GM18498 (cell line): ENCODE data around the gene TOP3B.

Experiments
- ATAC-seq: cut with Tn5 transposase; IDR thresholded peaks from one replicate; pipeline ENCODE4 v1.9.1; 2021; ENCODE audit warnings: mild to moderate bottlenecking, moderate library complexity; ENCODE audit not compliant: unreplicated experiment

Gene TOP3B

DNA sequence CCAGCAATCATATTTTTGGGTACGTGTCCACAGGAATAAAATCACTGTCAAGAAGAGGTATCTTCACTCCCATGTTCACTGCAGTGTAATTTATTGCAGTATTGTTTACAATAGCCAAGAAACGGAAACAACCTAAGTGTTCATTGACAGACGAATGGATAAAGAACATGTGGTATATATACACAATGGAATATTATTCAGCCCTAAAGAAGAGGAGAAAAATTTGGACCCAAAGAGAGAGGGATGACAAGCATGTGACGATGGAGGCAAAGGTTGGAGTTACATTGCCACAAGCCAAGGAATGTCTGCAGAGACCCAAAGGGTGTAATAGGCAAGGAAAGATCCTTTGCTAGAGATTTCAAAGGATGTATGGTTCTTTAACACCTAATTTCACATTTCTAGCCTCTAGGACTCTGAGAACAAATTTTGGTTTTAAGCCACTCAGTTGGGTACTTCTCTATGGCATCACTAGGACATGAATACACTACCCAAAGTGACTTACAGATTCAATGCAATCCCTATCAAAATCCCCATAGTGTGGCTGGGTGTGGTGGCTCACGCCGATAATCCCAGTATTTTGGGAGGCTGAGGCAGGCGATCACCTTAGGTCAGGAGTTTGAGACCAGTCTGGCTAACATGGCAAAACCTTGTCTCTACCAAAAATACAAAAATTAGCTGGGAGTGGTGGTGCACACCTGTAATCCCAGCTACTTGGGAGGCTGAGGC lies 31.1 kb upstream of the TOP3B start:
- no peak for ATAC-seq

- ATAC-seq: no peak
Observed at GRCh38 chr22:22011964-22012363, 29.4 kb upstream of the TOP3B start.

DNA sequence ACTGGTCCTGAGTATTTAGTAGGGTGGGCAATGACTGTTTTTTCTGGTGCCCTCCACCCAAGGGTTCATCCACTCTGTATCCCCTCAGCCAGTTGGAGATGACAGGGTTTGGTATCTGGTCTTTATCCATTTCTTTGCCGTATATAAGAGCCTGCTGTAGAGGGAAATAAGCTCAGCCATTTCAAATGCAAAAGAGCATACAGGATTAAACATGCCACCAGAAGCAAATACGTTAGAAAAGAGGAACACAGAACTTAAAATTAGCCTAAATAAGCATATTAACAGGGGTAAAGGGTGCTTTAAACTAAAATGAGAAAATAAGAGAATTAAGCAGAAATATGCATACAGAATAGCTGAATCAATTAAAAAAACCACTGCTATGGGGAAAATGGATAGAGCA lies 27.8 kb upstream of the TOP3B start:
- no peak for ATAC-seq

- ATAC-seq: no peak
Observed at GRCh38 chr22:22009661-22010060, 27.1 kb upstream of the TOP3B start.

- ATAC-seq: no peak
Observed at GRCh38 chr22:22006596-22006990, 24.0 kb upstream of the TOP3B start.

DNA sequence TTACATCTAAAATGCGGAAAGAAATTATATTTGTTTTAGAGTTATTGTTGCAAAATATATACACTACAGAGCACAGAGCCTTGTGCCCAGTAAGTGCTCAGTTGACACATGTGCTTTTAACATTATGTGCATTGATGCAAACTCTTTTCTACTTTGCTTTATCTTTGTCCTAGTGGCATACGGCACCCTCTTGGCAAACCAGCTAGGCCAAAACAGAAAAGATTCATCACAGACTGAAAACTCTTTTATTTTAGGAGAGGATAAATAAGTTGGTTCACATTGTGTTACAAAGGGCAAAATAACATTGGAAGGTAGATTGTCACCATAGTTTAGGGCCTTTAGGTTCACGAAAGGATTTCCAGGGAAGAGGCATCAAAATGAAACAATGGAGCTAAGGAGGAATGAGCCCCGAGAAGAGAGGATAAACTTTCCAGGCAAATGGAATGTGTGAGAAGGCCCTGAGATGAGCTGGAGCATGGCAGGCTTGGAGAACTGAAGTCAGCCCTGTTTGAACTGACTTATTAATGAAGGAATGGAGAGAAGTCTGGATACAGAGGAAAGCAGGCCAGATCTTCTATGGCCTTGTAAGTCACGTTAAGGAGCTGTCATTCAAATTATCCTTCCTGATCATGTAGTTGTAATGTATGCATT lies 23.5 kb upstream of the TOP3B start:
- ATAC-seq: no peak

DNA sequence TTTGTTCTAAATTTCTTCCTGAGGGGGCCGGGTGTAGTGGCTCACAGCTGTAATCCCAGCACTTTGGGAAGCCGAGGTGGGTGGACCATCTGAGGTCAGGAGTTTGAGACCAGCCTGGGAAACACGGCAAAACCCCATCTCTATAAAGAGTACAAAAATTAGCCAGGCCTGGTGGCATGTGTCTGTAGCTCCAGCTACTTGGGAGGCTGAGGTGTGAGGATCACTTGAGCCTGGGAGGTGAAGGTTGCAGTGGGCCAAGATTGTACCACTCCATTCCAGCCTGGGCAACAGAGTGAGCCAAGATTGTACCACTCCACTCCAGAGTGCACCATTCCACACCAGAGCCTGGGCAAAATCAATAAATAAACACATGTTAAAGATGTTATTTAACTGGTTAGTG lies 20.6 kb upstream of the TOP3B start:
- no peak for ATAC-seq

- ATAC-seq: no peak
Observed at GRCh38 chr22:22002526-22003055, 20.0 kb upstream of the TOP3B start.

DNA sequence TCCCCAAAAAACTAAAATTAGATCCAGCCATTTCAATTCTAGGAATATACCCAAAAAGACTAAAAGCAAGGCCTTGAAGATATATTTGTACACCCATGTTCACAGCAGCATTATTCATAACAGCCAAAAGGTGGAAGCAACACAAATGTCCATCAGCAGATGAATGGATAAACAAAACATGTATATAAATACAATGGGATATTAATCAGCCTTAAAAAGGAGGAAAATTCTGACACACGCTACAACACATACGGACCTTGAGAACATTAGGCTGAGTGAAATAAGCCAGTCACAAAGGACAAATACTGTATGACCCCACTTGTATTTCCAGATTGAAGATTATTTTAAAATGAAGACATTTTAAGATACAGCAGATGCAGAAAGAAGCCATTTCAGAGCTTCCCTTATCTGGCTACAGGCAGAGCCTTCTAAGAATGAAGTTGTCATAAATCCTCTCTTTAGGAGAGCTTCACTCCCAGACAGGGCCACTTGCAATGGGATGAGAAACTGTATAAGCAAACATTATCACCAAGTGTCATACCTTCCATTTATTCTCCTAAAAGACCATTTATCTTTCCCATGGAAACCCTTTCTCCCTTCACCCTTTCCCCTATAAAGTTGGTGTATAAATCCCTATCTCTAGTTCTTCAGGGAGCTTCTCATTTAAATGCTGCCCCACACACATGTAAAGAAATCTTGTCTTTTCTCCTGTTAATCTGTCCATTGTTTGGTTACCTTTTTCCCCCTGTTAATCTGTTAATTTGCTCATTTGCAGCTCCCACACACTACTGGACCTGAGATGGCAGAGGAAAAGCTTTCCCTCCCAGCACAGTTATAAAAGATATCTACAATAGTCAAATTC lies 19.3 kb upstream of the TOP3B start:
- no peak for ATAC-seq

- no peak for ATAC-seq
Observed at GRCh38 chr22:21998595-21999247, 16.1 kb upstream of the TOP3B start.

DNA sequence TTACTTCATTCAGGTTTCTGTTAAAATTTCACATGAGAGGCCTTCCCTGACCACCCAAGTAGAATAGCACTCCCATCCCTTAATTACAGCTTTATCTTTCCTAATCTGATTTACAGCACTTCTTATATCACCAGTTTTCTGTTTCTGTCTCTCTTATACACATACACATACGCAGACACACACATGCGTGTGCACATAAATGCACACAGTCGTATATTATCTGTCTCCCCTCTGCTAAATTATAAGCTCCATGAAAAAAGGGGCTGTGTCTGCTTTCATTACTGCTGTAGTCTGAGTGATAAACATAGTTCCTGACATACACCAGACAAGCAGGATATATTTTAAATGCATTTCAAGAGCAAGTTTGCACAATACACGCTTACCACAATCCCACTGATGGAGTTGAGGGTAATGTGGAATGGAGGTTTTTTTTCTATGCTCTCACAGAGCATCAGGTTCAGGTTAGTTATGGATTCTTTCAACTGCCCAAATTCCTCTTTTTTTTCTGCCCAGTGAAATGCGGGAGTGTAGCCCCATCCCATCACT lies 13.7 kb upstream of the TOP3B start:
- no peak for ATAC-seq

- ATAC-seq: no peak
Observed at GRCh38 chr22:21995660-21996059, 13.1 kb upstream of the TOP3B start.

DNA sequence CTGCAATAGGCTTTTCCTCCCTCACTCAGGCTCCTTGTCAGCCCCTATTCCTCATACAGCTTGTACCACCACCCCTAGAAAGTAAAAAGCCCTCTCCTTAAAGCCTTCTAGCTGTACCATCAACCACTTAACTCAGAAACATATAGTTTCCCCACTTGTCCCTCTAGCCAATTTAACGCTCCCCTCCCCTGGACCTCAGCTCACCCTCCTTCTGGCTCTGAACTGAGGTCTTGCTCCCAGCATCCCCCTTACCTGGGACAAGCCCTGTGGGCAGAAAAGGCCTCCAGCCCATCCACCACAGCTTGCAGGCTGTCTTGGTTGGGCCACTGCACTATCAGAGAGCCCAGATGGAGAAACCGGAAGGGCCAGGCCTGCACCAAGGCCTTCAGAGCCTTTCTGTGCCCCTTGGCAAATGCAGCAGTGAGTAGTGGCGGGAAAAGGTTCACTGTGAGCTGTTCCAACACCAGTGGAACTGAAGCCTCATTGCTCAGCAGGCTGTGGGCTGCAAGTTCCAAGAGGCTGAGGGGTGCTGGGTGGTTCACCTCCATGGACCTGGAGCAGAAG lies 12.4 kb upstream of the TOP3B start:
- ATAC-seq: no peak

GRCh38 chr22:21992593-21993237 lies 10.1 kb upstream of the TOP3B start:
- no peak for ATAC-seq

GRCh38 chr22:21991774-21992173 lies 9.2 kb upstream of the TOP3B start:
- ATAC-seq: no peak

GRCh38 chr22:21991304-21991596 lies 8.7 kb upstream of the TOP3B start:
- ATAC-seq: no peak

DNA sequence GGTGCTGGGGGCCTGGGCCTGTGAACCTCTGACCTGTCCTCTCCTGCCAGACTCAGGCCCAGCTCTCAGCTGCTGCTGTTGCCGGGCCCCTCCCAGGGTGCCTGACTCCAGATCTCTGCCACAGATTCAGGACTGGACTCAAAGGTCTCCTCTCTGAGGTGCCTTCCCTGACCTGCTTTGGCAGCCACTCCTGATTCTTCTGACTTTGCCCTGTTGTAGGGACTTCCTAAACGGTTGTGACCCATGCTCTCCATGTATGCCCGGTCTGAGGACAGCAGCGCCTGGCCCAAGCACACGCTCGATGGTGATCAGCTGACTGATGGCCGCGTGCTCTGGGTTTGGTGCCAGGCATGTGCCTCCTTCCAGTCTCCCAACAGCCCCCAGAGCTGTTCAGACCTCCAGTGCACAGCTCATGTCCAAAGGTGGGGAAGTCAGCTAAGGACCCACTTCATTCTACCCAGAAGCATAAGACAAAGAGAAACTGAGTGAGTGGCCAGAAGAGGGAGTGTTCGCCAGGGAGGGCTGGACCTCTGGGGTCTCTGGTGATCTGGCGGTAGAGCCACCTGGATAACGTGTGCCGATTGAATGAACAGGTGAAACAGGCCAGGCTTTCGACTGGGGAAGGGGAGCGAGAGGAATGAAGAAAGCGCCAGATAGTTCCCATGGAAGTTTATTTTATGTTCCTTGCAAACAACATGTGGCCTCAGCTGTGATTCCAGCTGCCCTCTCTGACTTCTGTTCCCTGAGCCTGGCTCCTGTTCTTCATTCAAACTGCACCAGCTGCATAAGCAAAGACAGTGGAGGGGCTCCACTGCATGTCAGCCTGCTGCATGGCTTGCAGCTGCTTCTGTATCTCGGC lies 8.1 kb upstream of the TOP3B start:
- ATAC-seq: no peak

DNA sequence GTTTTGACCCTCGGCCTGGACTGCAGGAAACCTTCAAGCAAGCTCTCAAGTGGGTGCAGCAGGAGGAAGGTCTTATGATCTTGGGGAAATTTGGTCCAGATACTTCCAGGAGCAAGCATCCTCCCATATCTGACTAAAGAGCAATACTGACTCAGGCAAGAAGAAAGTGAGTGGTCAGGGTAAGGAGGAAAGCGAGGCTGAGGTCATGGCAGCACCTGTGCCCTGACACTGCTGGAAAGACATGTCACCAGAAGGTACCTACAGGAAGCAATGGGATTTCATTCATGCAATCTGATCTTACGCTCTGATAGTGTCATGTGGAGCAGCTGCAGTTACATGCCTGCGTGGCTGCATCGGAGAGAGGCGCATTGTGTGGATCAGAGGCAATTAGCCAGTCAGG lies 6.5 kb upstream of the TOP3B start:
- no peak for ATAC-seq

GRCh38 chr22:21985214-21985613 lies 2.6 kb upstream of the TOP3B start:
- no peak for ATAC-seq
